GM12878 (cell line): Measurements from ENCODE around the gene RPL22.

Experiments
- ESRRA ChIP-seq: IDR thresholded peaks from 2 replicates; pipeline ENCODE4 v1.6.1; 2012; ENCODE audit warnings: mild to moderate bottlenecking, low read length, improper control_type of control experiment
- HCFC1 ChIP-seq: fragments of 150-350 bp; IDR thresholded peaks from 2 replicates; pipeline ENCODE4 v1.6.1; 2014; ENCODE audit warnings: low read length
- POLR2A ChIP-seq: IDR thresholded peaks from 2 replicates; pipeline ENCODE4 v1.6.1; 2011; ENCODE audit warnings: low read depth, mild to moderate bottlenecking, low read length
- RELA ChIP-seq: fragments of 450-650 bp; IDR thresholded peaks from 2 replicates; pipeline ENCODE4 v1.8.0; 2014; ENCODE audit warnings: borderline replicate concordance; ENCODE audit not compliant: partially characterized antibody
- TF ChIP-seq, protein P1 (sequence below), 3 experiments: IDR thresholded peaks in 2 of 3; conservative IDR thresholded peaks in 1 of 3; 2 replicates each; pipeline ENCODE4 v1.5.1; 2011; ENCODE audit warnings: low read depth in 3 of 3, low read length in 3 of 3, mild to moderate bottlenecking in 3 of 3, control low read depth in 2 of 3, moderate library complexity in 2 of 3, inconsistent platforms in 1 of 3, mixed read lengths in 1 of 3; ENCODE audit not compliant: control insufficient read depth in 2 of 3, insufficient read depth in 1 of 3; ENCODE audit errors: extremely low read depth in 1 of 3

DNA sequence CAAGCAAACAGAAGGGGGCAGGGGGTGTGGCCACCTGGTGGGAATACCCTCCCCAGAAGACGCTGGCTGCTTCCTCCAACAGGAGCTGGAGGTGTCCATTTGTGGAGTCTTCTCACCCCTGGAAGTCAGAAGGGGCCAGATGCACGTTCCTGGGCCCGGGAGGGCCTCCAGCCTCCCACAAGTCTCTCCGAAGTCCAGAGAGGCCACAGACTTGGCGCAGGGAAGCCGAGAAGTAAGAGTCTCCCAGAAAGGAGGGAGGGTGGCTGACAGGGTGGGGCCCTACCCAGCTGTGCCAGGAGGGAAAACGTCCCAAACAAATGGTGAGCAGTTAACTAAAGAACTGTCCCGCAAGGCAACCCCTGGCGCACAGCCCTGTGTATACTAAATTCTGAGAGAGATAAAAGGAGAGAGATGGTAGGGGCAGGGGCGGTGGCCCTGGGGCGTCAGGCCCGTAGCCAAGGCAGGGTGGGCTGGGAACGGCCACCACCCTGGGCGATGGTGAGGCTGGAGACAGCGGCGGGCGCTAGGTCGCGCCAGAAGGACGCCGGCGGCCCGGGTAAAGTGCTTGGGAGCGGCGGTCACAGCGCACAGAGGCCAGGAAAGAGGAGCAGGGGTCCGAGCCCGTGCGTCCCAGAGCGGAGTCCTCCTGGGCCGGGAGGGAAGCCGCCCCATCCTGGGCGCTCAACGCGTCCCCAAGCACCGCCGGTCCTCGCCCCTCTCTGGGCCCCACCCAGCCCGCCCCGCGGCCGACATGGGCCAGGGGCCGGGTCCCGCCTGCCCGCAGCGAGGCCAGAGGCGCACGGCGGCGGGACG, 20.4 kb downstream of the RPL22 start:
- TF ChIP-seq, protein P1, sequence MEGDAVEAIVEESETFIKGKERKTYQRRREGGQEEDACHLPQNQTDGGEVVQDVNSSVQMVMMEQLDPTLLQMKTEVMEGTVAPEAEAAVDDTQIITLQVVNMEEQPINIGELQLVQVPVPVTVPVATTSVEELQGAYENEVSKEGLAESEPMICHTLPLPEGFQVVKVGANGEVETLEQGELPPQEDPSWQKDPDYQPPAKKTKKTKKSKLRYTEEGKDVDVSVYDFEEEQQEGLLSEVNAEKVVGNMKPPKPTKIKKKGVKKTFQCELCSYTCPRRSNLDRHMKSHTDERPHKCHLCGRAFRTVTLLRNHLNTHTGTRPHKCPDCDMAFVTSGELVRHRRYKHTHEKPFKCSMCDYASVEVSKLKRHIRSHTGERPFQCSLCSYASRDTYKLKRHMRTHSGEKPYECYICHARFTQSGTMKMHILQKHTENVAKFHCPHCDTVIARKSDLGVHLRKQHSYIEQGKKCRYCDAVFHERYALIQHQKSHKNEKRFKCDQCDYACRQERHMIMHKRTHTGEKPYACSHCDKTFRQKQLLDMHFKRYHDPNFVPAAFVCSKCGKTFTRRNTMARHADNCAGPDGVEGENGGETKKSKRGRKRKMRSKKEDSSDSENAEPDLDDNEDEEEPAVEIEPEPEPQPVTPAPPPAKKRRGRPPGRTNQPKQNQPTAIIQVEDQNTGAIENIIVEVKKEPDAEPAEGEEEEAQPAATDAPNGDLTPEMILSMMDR (IDR thresholded peaks at IDR 0.05 in 2 of 3, conservative IDR thresholded peaks at IDR 0.05 in 1 of 3; ENCODE audit: control insufficient read depth in 2 of 3, extremely low read depth in 1 of 3, insufficient read depth in 1 of 3, low read depth in 3 of 3, low read length in 3 of 3) = no peak
- TF ChIP-seq POLR2A (no peak), HCFC1 (no peak), ESRRA (no peak), RELA (no peak)
